Body of pancreas (tissue), 4 donors: ENCODE measurements around the gene SLC29A1. TPM values are rescaled to one million over a fixed set of nuclear protein-coding genes. Genes with fewer than 3 reads are reported as not detected.

Experiments
- ATAC-seq: fragments of 150-250 bp; one replicate; pipeline ENCODE4 v1.9.1; 2016
- DNase-seq, 4 donors: peaks; one replicate each; pipeline ENCODE4 v3.0.0-alpha.2; 2019
- H3K27ac ChIP-seq, 4 donors: fragments of 200-600 bp; sonication (generic); 1 replicate in 3 of 4; 2 replicates in 1 of 4; pipeline versions ENCODE4 v1.5.1 to v1.6.1; 2016 to 2019; ENCODE audit warnings: mild to moderate bottlenecking in 1 of 4, mixed read lengths in 1 of 4, moderate library complexity in 1 of 4
- H3K27me3 ChIP-seq, 2 donors: fragments of 200-600 bp; sonication (generic); one replicate each; pipeline ENCODE4 v1.6.0; 2016; ENCODE audit warnings: mild to moderate bottlenecking in 1 of 2
- H3K36me3 ChIP-seq, 2 donors: fragments of 200-600 bp; sonication (generic); replicated peaks in 1 of 2; 2 replicates each; pipeline ENCODE4 v1.5.1; 2016; ENCODE audit warnings: low read depth in 2 of 2; ENCODE audit not compliant: insufficient read depth in 1 of 2
- H3K4me1 ChIP-seq: fragments of 200-600 bp; sonication (generic); one replicate; pipeline ENCODE4 v1.6.0; 2016
- H3K4me3 ChIP-seq, 2 donors: fragments of 200-600 bp; sonication (generic); 1 replicate in 1 of 2; 2 replicates in 1 of 2; pipeline ENCODE4 v1.5.1; 2016 to 2019
- H3K9me3 ChIP-seq, 3 donors: fragments of 200-600 bp; sonication (generic); 1 replicate in 2 of 3; 2 replicates in 1 of 3; pipeline ENCODE4 v1.5.1; 2016
- CTCF ChIP-seq, 7 experiments: fragments of 450-650 bp in 4 of 7; fragments of 200-600 bp in 3 of 7; sonication (generic) in 3 of 7; IDR thresholded peaks; one replicate each; pipeline ENCODE4 v1.5.1; 2016 to 2019; ENCODE audit warnings: antibody characterized with exemption in 7 of 7
- POLR2A ChIP-seq, 3 donors: fragments of 450-650 bp; IDR thresholded peaks; one replicate each; pipeline ENCODE4 v1.6.1; 2016; ENCODE audit warnings: antibody characterized with exemption in 3 of 3, mild to moderate bottlenecking in 2 of 3
- WGBS, 2 donors: methylation state at CpG; one replicate each; pipeline ENCODE4 v1.1.5; 2017; 5-methylcytosine and 5-hydroxymethylcytosine counted together
- intact Hi-C: fragments of 100-400 bp; cut with DNase I; formaldehyde crosslinking; loops from one replicate; pipeline ENCODE4 v1.15.1; 2023
- total RNA-seq, 2 donors: library from RNA; depleted of rRNA; stranded (reverse); fragments of >200 nt; gene quantifications; one replicate each; pipeline ENCODE4 v1.1.0, GENCODE V29; 2016

Gene SLC29A1
- total RNA-seq, 2 donors from 2014 or later, result 44.8 to 90.3 TPM

GRCh38 chr6:44245912-44246662, 22.7 kb downstream of the SLC29A1 start:
- H3K27ac ChIP-seq, result peak overlapping the region; percentile 98 to 99 (median 99)
- ATAC-seq (peak; percentile 70), DNase-seq (peak; percentile 90 to 93 (median 90))
- H3K9me3 ChIP-seq, result no peaks in the 10 kb centered on the region
- peaks cover 16 to 19% of the 10 kb centered on the region in 2 donors for H3K36me3 ChIP-seq
- H3K27me3 ChIP-seq, result no peaks in the 10 kb centered on the region
- 0 to 1% methylated on average over 17 to 62 of the region's 62 CpGs for WGBS, 2 donors
- H3K4me1 ChIP-seq, result peaks cover 42% of the 10 kb centered on the region
- H3K4me3 ChIP-seq, result peak overlapping the region; percentile 65 to 91
- intact Hi-C loops, result no loop called here
- TF ChIP-seq CTCF (IDR thresholded peaks at IDR 0.05) (peak in 3 of 7 experiments; percentile 22 to 44 (median 23)), POLR2A (IDR thresholded peaks at IDR 0.05) (peak in 2 of 3 donors; percentile 12 to 42)

GRCh38 chr6:44246663-44247337, 23.4 kb downstream of the SLC29A1 start, which contains the start of gene HSP90AB1:
TSS of gene HSP90AB1 (plus strand) at chr6:44247101. CDS start at chr6:44248630, 1,529 bp downstream.
- Histone ChIP-seq H3K36me3 (peaks cover 22 to 26% of the 10 kb centered on the region in 2 donors), H3K9me3 (no peaks in the 10 kb centered on the region), H3K4me3 (peak within 1 kb of the TSS; percentile 91 to 100), H3K27me3 (no peaks in the 10 kb centered on the region), H3K27ac (peak within 1 kb of the TSS; percentile 98 to 99 (median 99)), H3K4me1 (peaks cover 48% of the 10 kb centered on the region)
- intact Hi-C loops, result no loop called here
- WGBS, 2 donors, result 0% methylated on average over 15 to 34 of the region's 34 CpGs
- peak; percentile 86 for ATAC-seq
- peak in 1 of 7 experiments; percentile 18 for TF ChIP-seq CTCF (IDR thresholded peaks at IDR 0.05)
- peak; percentile 98 to 100 (median 100) for TF ChIP-seq POLR2A (IDR thresholded peaks at IDR 0.05)
- peak; percentile 97 to 99 (median 98) for DNase-seq

- H3K36me3 ChIP-seq, result peaks cover 28 to 35% of the 10 kb centered on the region in 2 donors
- intact Hi-C loops, result no loop called here
- TF ChIP-seq POLR2A (IDR thresholded peaks at IDR 0.05) (no peak), CTCF (IDR thresholded peaks at IDR 0.05) (no peak)
- ATAC-seq, result peak; percentile 60
- 0 to 1% methylated on average over 29 to 48 of the region's 52 CpGs for WGBS, 2 donors
- peak overlapping the region; percentile 91 to 100 for H3K4me3 ChIP-seq
- peak overlapping the region; percentile 98 to 99 (median 99) for H3K27ac ChIP-seq
- DNase-seq, result peak; percentile 81 to 87 (median 85)
- H3K9me3 ChIP-seq, result no peaks in the 10 kb centered on the region
- H3K27me3 ChIP-seq, result no peaks in the 10 kb centered on the region
- H3K4me1 ChIP-seq, result peaks cover 52% of the 10 kb centered on the region
Measured at GRCh38 chr6:44247338-44248302, 24.2 kb downstream of the SLC29A1 start.

- intact Hi-C loops, result no loop called here
- no peak for ATAC-seq
- Histone ChIP-seq H3K9me3 (no peaks in the 10 kb centered on the region), H3K36me3 (peaks cover 38 to 44% of the 10 kb centered on the region in 2 donors), H3K27ac (peak overlapping the region; percentile 98 to 99 (median 99)), H3K27me3 (no peaks in the 10 kb centered on the region), H3K4me3 (peak overlapping the region in 1 of 2 donors; percentile 91), H3K4me1 (peaks cover 62% of the 10 kb centered on the region)
- WGBS, 2 donors, result 0 to 10% methylated on average over 1 of the region's 1 CpG
- TF ChIP-seq CTCF (IDR thresholded peaks at IDR 0.05), result no peak
- no peak for TF ChIP-seq POLR2A (IDR thresholded peaks at IDR 0.05)
- DNase-seq, result no peak
Measured at GRCh38 chr6:44248579-44248978, 25.2 kb downstream of the SLC29A1 start.
